DND-41 (cell line): ENCODE results near the gene RARG.

Source experiments
- CTCF ChIP-seq: IDR thresholded peaks from 2 replicates; pipeline ENCODE4 v1.5.1; 2012; ENCODE audit warnings: borderline replicate concordance, low read length, moderate library complexity, mild to moderate bottlenecking; ENCODE audit not compliant: poor library complexity, severe bottlenecking; ENCODE audit errors: extremely low read depth
- EZH2 ChIP-seq: IDR thresholded peaks from 3 replicates; pipeline ENCODE4 v1.6.1; 2012; ENCODE audit warnings: borderline replicate concordance, low read depth, mild to moderate bottlenecking, moderate library complexity, low read length, inconsistent platforms; ENCODE audit not compliant: severe bottlenecking

GRCh38 chr12:53171725-53172329 lies 60.2 kb downstream of the RARG start:
- TF ChIP-seq EZH2 = no peak
- no peak for TF ChIP-seq CTCF
